Neural cell (in vitro differentiated cells): ENCODE measurements around the gene ISCA2. TPM values are rescaled to one million over a fixed set of nuclear protein-coding genes. Genes with fewer than 3 reads are reported as not detected.

Source experiments
- H2AFZ ChIP-seq: fragments of 200-600, 300-800 bp; sonication (generic), shearing (Covaris generic); 2 replicates; pipeline ENCODE4 v1.6.0; 2014; ENCODE audit warnings: low read depth, mild to moderate bottlenecking, antibody characterized with exemption, low read length, moderate library complexity
- H3F3A ChIP-seq: fragments of 200-600 bp; shearing (Covaris generic); 2 replicates; pipeline ENCODE4 v1.6.1; 2016; ENCODE audit warnings: mild to moderate bottlenecking, moderate library complexity, mixed read lengths, antibody characterized with exemption, low read length; ENCODE audit not compliant: insufficient read depth, poor library complexity, severe bottlenecking
- H3K27ac ChIP-seq: fragments of 200-600, 300-800 bp; sonication (generic), shearing (Covaris generic); 2 replicates; pipeline ENCODE4 v1.5.1; 2014; ENCODE audit warnings: mild to moderate bottlenecking, low read length, moderate library complexity
- H3K27me3 ChIP-seq: fragments of 300-800, 200-600 bp; sonication (generic), shearing (Covaris generic); 2 replicates; pipeline ENCODE4 v1.6.0; 2014; ENCODE audit warnings: mild to moderate bottlenecking, low read depth, low read length, moderate library complexity; ENCODE audit not compliant: insufficient read depth
- H3K36me3 ChIP-seq: fragments of 300-800, 200-600 bp; sonication (generic), shearing (Covaris generic); 2 replicates; pipeline ENCODE4 v1.5.1; 2014; ENCODE audit warnings: mild to moderate bottlenecking, antibody characterized with exemption, low read length, moderate library complexity; ENCODE audit not compliant: insufficient read depth
- H3K4me2 ChIP-seq: fragments of 300-800, 200-600 bp; sonication (generic), shearing (Covaris generic); 2 replicates; pipeline ENCODE4 v1.6.0; 2014; ENCODE audit warnings: mild to moderate bottlenecking, low read length
- H3K4me3 ChIP-seq: fragments of 300-800, 200-600 bp; sonication (generic), shearing (Covaris generic); 2 replicates; pipeline ENCODE4 v1.5.1; 2014; ENCODE audit warnings: mild to moderate bottlenecking, low read length, moderate library complexity
- H3K79me2 ChIP-seq: fragments of 200-600 bp; shearing (Covaris generic); replicated peaks from 2 replicates; pipeline ENCODE4 v1.6.0; 2014; ENCODE audit warnings: mild to moderate bottlenecking, low read length, moderate library complexity; ENCODE audit not compliant: insufficient read depth
- H3K9ac ChIP-seq: fragments of 300-800, 200-600 bp; sonication (generic), shearing (Covaris generic); 2 replicates; pipeline ENCODE4 v1.6.1; 2016; ENCODE audit warnings: mild to moderate bottlenecking, low read length, mixed read lengths
- H3K9me2 ChIP-seq: fragments of 200-600 bp; shearing (Covaris generic); 2 replicates; pipeline ENCODE4 v1.6.1; 2016; ENCODE audit warnings: mild to moderate bottlenecking, low read length, mixed read lengths; ENCODE audit not compliant: insufficient read depth
- H3K9me3 ChIP-seq: fragments of 200-600, 300-800 bp; sonication (generic), shearing (Covaris generic); 2 replicates; pipeline ENCODE4 v1.6.1; 2016; ENCODE audit warnings: mild to moderate bottlenecking, mixed run types, low read length, moderate library complexity, mixed read lengths
- H4K20me1 ChIP-seq: fragments of 200-600 bp; shearing (Covaris generic); 2 replicates; pipeline ENCODE4 v1.6.1; 2016; ENCODE audit warnings: mild to moderate bottlenecking, mixed run types; ENCODE audit not compliant: insufficient read depth
- EP300 ChIP-seq: fragments of 450-650 bp; conservative IDR thresholded peaks from 2 replicates; pipeline ENCODE4 v1.6.1; 2014; ENCODE audit warnings: antibody characterized with exemption, mild to moderate bottlenecking, moderate library complexity; ENCODE audit not compliant: poor library complexity, severe bottlenecking
- EZH2 ChIP-seq: fragments of 200-600, 300-800 bp; shearing (Covaris generic), sonication (generic); IDR thresholded peaks from 2 replicates; pipeline ENCODE4 v1.6.1; 2014; ENCODE audit warnings: antibody characterized with exemption, low read length, borderline replicate concordance, mild to moderate bottlenecking; ENCODE audit not compliant: insufficient read depth, poor library complexity, severe bottlenecking
- MXI1 ChIP-seq: fragments of 450-650 bp; conservative IDR thresholded peaks from 2 replicates; pipeline ENCODE4 v1.6.1; 2014; ENCODE audit warnings: antibody characterized with exemption, mild to moderate bottlenecking; ENCODE audit not compliant: poor library complexity, severe bottlenecking
- POLR2AphosphoS5 ChIP-seq: IDR thresholded peaks from 2 replicates; pipeline ENCODE4 v1.6.1; 2012
- RAD21 ChIP-seq: fragments of 450-650 bp; conservative IDR thresholded peaks from 2 replicates; pipeline ENCODE4 v1.6.1; 2014; ENCODE audit warnings: antibody characterized with exemption, mild to moderate bottlenecking, moderate library complexity
- SMC3 ChIP-seq: fragments of 450-650 bp; conservative IDR thresholded peaks from 2 replicates; pipeline ENCODE4 v1.6.1; 2014; ENCODE audit warnings: antibody characterized with exemption, mild to moderate bottlenecking, moderate library complexity; ENCODE audit not compliant: poor library complexity
- TAF1 ChIP-seq: IDR thresholded peaks from 2 replicates; pipeline ENCODE4 v1.6.1; 2012; ENCODE audit warnings: low read depth
- polyA plus RNA-seq: library from polyadenylated mRNA; depleted of rRNA; stranded (reverse); fragments of >200 nt; gene quantifications from 2 replicates; pipeline ENCODE4 v1.2.3, GENCODE V29; 2014
- TF ChIP-seq, protein P1 (sequence below): IDR thresholded peaks from 2 replicates; pipeline ENCODE4 v1.6.1; 2012; ENCODE audit warnings: borderline replicate concordance
- TF ChIP-seq, protein P2 (sequence below): fragments of 450-650 bp; IDR thresholded peaks from 2 replicates; pipeline ENCODE4 v1.5.1; 2014; ENCODE audit warnings: antibody characterized with exemption, mild to moderate bottlenecking, moderate library complexity; ENCODE audit not compliant: poor library complexity, severe bottlenecking

ISCA2 gene
- polyA plus RNA-seq, 1 donor from 2014 or later = 45.1 TPM

DNA sequence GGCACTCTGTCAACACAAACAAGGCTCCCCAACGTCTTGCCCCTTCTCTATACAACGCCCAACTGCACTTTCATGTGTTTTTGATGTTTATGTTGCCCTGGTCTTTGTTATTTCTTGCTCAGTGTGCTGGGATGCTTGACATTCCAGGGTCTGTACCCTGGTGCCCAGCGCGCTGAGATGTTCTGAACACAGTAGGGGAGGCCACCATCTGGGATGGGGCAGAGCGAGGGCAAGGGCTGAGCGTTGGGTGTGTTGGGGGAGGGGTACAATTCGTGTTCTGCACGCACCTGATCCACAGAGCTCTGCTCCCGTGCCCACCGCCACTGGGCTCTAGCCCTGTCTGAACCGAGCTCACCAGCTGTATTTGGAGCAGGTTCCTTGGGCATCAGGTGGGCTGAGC lies 52.9 kb downstream of the ISCA2 start:
- H3K9me2 ChIP-seq = no peaks in the 10 kb centered on the region
- no peak overlapping the region for H3K27ac ChIP-seq
- TF ChIP-seq SMC3 (no peak), EP300 (no peak), MXI1 (no peak), RAD21 (no peak), TAF1 (no peak), EZH2 (no peak), POLR2AphosphoS5 (no peak)
- TF ChIP-seq, protein P1, sequence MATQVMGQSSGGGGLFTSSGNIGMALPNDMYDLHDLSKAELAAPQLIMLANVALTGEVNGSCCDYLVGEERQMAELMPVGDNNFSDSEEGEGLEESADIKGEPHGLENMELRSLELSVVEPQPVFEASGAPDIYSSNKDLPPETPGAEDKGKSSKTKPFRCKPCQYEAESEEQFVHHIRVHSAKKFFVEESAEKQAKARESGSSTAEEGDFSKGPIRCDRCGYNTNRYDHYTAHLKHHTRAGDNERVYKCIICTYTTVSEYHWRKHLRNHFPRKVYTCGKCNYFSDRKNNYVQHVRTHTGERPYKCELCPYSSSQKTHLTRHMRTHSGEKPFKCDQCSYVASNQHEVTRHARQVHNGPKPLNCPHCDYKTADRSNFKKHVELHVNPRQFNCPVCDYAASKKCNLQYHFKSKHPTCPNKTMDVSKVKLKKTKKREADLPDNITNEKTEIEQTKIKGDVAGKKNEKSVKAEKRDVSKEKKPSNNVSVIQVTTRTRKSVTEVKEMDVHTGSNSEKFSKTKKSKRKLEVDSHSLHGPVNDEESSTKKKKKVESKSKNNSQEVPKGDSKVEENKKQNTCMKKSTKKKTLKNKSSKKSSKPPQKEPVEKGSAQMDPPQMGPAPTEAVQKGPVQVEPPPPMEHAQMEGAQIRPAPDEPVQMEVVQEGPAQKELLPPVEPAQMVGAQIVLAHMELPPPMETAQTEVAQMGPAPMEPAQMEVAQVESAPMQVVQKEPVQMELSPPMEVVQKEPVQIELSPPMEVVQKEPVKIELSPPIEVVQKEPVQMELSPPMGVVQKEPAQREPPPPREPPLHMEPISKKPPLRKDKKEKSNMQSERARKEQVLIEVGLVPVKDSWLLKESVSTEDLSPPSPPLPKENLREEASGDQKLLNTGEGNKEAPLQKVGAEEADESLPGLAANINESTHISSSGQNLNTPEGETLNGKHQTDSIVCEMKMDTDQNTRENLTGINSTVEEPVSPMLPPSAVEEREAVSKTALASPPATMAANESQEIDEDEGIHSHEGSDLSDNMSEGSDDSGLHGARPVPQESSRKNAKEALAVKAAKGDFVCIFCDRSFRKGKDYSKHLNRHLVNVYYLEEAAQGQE = no peak
- TF ChIP-seq, protein P2, sequence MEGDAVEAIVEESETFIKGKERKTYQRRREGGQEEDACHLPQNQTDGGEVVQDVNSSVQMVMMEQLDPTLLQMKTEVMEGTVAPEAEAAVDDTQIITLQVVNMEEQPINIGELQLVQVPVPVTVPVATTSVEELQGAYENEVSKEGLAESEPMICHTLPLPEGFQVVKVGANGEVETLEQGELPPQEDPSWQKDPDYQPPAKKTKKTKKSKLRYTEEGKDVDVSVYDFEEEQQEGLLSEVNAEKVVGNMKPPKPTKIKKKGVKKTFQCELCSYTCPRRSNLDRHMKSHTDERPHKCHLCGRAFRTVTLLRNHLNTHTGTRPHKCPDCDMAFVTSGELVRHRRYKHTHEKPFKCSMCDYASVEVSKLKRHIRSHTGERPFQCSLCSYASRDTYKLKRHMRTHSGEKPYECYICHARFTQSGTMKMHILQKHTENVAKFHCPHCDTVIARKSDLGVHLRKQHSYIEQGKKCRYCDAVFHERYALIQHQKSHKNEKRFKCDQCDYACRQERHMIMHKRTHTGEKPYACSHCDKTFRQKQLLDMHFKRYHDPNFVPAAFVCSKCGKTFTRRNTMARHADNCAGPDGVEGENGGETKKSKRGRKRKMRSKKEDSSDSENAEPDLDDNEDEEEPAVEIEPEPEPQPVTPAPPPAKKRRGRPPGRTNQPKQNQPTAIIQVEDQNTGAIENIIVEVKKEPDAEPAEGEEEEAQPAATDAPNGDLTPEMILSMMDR = no peak
- no peaks in the 10 kb centered on the region for H3F3A ChIP-seq
- no peak overlapping the region for H2AFZ ChIP-seq
- H3K36me3 ChIP-seq = no peaks in the 10 kb centered on the region
- no peak overlapping the region for H3K4me3 ChIP-seq
- no peaks in the 10 kb centered on the region for H4K20me1 ChIP-seq
- H3K27me3 ChIP-seq = no peaks in the 10 kb centered on the region
- no peaks in the 10 kb centered on the region for H3K79me2 ChIP-seq
- H3K4me2 ChIP-seq = no peak overlapping the region
- no peak overlapping the region for H3K9ac ChIP-seq
- no peaks in the 10 kb centered on the region for H3K9me3 ChIP-seq

Other genes with a start within 250 kb of the ISCA2 start
- gene ABCD4, start 190.8 kb upstream of the ISCA2 start, polyA plus RNA-seq = 106 and 121 TPM in 2 replicates
- not detected in 2 replicates for gene VRTN, start 145.3 kb upstream of the ISCA2 start, polyA plus RNA-seq
- gene SYNDIG1L, start 67.6 kb upstream of the ISCA2 start, polyA plus RNA-seq = 2.0 and 2.1 TPM in 2 replicates
- 46.8 and 68.8 TPM in 2 replicates for gene NPC2, start 460 bp upstream of the ISCA2 start, polyA plus RNA-seq
- gene LTBP2, start 118.5 kb downstream of the ISCA2 start, polyA plus RNA-seq = 0.33 and 0.44 TPM in 2 replicates
- gene AREL1, start 219.3 kb downstream of the ISCA2 start, polyA plus RNA-seq = 30.4 and 33.8 TPM in 2 replicates
- gene FCF1, start 219.4 kb downstream of the ISCA2 start, polyA plus RNA-seq = 31.5 and 39.8 TPM in 2 replicates